Stimulated activated naive CD4-positive, alpha-beta T cell treated with Interleukin-2 at 50 U/mL for 16 hours (primary cell): ENCODE results near the gene APOC1.

ENCODE experiments used
- DNase-seq: peaks from one replicate; lab custom pipeline; 2025; lab: John Stamatoyannopoulos, UW

APOC1 gene

GRCh38 chr19:44955505-44956439 is 41.4 kb downstream of the APOC1 start:
- no peak for DNase-seq

GRCh38 chr19:44957526-44957925 is 43.1 kb downstream of the APOC1 start:
- no peak for DNase-seq

GRCh38 chr19:44958090-44958489 is 43.7 kb downstream of the APOC1 start:
- no peak for DNase-seq

- no peak for DNase-seq
Measured at GRCh38 chr19:44959691-44960090, 45.3 kb downstream of the APOC1 start.

- no peak for DNase-seq
Measured at GRCh38 chr19:44960906-44961728, 46.7 kb downstream of the APOC1 start.

DNA sequence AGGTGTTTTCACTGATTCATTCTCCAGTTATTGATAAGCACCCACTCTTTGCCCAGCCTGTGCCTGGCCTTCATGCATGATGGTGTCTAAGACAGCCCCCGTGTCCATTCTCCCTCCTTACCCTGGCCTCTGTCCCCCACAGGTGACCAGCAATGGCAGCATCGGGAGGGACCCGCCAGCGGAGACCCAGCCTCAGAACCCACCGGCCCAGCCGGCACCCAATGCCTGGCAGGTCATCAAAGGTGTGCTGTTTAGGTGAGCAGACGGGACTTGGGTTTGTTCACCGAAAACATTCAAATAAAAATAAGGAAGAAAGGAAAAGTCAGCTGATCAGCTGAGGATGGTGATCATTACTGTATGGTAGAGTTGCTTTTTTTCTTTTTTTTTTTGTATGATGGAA is 47.4 kb downstream of the APOC1 start:
- DNase-seq: no peak

- DNase-seq: no peak
Measured at GRCh38 chr19:44968118-44968517, 53.7 kb downstream of the APOC1 start.

GRCh38 chr19:44968670-44969069 is 54.3 kb downstream of the APOC1 start:
- DNase-seq: no peak
